Astrocyte of the spinal cord (primary cell): Measurements from ENCODE around the gene FAF2.

Experiments
- DNase-seq: peaks from one replicate; pipeline ENCODE4 v3.0.0; 2011; ENCODE audit warnings: low read depth, low spot score
- H3K4me3 ChIP-seq: 2 replicates; pipeline ENCODE4 v1.5.1; 2011; ENCODE audit warnings: low read depth, mild to moderate bottlenecking, low read length, moderate library complexity
- CTCF ChIP-seq: IDR thresholded peaks from 2 replicates; pipeline ENCODE4 v1.5.1; 2012; ENCODE audit warnings: low read depth, mild to moderate bottlenecking, low read length, inconsistent platforms
- in situ Hi-C: cut with HindIII; loops from 2 replicates; pipeline ENCODE4 v1.10.0; 2017; ENCODE audit warnings: low sequenced_read_pairs

Gene FAF2

GRCh38 chr5:176529116-176529740 lies 81.0 kb downstream of the FAF2 start:
- no peak for DNase-seq
- no peak overlapping the region for H3K4me3 ChIP-seq
- in situ Hi-C loops, result no loop called here
- TF ChIP-seq CTCF, result no peak

GRCh38 chr5:176529741-176530141 lies 81.6 kb downstream of the FAF2 start:
- in situ Hi-C loops, result no loop called here
- no peak for DNase-seq
- no peak overlapping the region for H3K4me3 ChIP-seq
- no peak for TF ChIP-seq CTCF

DNA sequence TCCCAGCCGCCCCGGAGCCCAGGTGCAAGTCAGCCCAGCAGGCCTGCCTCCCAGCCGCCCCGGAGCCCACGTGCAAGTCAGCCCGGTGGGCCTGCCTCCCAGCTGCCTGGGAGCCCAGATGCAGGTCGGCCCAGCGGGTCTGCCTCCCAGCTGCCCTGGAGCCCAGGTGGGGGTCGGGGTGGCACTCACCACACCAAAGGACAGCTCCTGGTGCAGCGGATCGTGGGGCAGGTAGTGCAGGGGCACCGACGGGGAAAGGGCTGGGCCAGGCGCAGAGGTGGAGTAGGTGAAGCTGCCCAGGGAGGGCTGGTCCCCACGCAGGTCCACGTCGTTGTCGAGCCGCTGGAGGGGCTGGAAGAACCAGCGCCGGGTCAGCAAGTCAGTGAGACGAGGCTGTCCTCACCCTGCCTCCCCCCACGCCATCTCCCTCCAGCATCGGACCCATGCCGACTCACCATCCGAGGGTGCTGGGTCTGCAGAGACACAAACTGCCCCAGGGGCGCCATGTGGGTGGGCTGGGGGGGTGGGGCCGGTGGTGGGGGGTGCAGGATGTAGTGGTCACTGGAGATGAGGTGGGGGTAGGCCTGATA lies 82.3 kb downstream of the FAF2 start:
- H3K4me3 ChIP-seq, result no peak overlapping the region
- no peak for TF ChIP-seq CTCF
- DNase-seq, result no peak
- in situ Hi-C loops, result no loop called here

GRCh38 chr5:176530983-176531901 lies 83.1 kb downstream of the FAF2 start:
- no peak for TF ChIP-seq CTCF
- in situ Hi-C loops, result no loop called here
- peak; percentile 54 for DNase-seq
- no peak overlapping the region for H3K4me3 ChIP-seq

DNA sequence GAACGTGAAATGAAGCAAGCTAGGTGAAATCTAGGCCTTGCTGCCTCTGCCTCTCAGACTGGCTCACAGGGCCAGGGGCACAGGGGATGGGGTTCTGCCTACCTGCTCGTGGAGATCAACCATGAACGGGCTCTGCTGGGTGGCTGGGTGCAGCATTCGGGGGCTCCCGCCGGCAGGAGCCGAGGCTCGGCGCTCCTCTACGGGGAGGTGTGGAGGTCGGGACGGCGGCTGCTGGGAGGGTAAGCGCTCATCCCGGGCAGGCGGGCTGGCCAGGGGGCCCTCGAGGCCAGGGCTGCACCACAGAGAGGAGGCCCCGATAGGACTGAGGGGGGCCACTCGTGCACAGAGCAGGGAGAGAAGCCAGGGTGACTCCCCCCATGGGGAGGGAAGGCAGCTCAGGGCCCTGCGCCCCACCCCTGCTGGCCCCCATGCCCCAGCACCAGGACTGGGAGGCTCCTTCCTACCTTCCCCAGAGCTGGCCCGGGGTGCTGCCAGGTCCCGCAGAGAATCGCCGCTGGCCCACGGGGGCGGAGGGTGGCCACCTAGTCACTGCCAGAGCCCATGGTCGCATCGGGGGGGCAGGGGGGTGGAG lies 83.8 kb downstream of the FAF2 start:
- no peak overlapping the region for H3K4me3 ChIP-seq
- TF ChIP-seq CTCF, result no peak
- DNase-seq, result no peak
- in situ Hi-C loops, result no loop called here

- no peak overlapping the region for H3K4me3 ChIP-seq
- DNase-seq, result no peak
- in situ Hi-C loops, result no loop called here
- TF ChIP-seq CTCF, result no peak
Measured at GRCh38 chr5:176532795-176533194, 84.6 kb downstream of the FAF2 start.
